Measurements from ENCODE around the gene LEO1.

Gene LEO1

GRCh38 chr15:51889486-51889885, 82.1 kb downstream of the LEO1 start:
- no peak for TF ChIP-seq ARNT (IDR thresholded peaks at IDR 0.05)
- DNase-seq (ENCODE audit: extremely low spot score) = no peak
- CTCF ChIA-PET = interaction anchor here (0.8 to 1.6 kb wide), 2 partner anchors 16 to 27 kb away, joined by 3 to 5 read pairs; no protein-coding TSS in a partner anchor
- POLR2A ChIA-PET = no interaction called here

- ChIA-PET CTCF (interaction anchor here (0.6 to 1.6 kb wide), 4 partner anchors 10 to 87 kb away, joined by 3 to 5 read pairs (median 4); no protein-coding TSS in a partner anchor), POLR2A (interaction anchor here (0.7 kb wide), 1 partner anchor 68 kb away, joined by 3 read pairs; no protein-coding TSS in a partner anchor)
- TF ChIP-seq BHLHE40 (IDR thresholded peaks at IDR 0.05; ENCODE audit: borderline replicate concordance) (no peak), CTBP1 (IDR thresholded peaks at IDR 0.05; ENCODE audit: borderline replicate concordance) (no peak)
- peak; percentile 25 for DNase-seq (ENCODE audit: extremely low spot score)
Measured at GRCh38 chr15:51888593-51889195, 82.9 kb downstream of the LEO1 start.
